Thyroid gland (tissue), 4 donors: ENCODE results near the gene PCID2.

ENCODE experiments used
- CTCF ChIP-seq, 6 experiments: fragments of 200-600 bp in 3 of 6; fragments of 450-650 bp in 3 of 6; sonication (generic) in 3 of 6; IDR thresholded peaks; one replicate each; pipeline ENCODE4 v1.5.1; 2016 to 2019; ENCODE audit warnings: antibody characterized with exemption in 6 of 6, mild to moderate bottlenecking in 2 of 6, inconsistent platforms in 1 of 6, moderate library complexity in 1 of 6
- POLR2A ChIP-seq, 2 donors: fragments of 450-650 bp; IDR thresholded peaks; one replicate each; pipeline ENCODE4 v1.6.1; 2017; ENCODE audit warnings: antibody characterized with exemption in 2 of 2, mild to moderate bottlenecking in 2 of 2, moderate library complexity in 1 of 2

GRCh38 chr13:113179374-113180230 is 28.9 kb downstream of the PCID2 start:
- TF ChIP-seq POLR2A (IDR thresholded peaks at IDR 0.05) (no peak), CTCF (IDR thresholded peaks at IDR 0.05) (no peak)
